Smooth muscle cell (in vitro differentiated cells): Measurements from ENCODE around the gene ITPKB. TPM values are rescaled to one million over a fixed set of nuclear protein-coding genes. Genes with fewer than 3 reads are reported as not detected.
"Not testable (repeated sequence)": the region's sequence is repeated elsewhere in the genome, so short reads cannot be mapped to it uniquely, and the experiment has no call there.

ENCODE experiments used
- DNase-seq: peaks from one replicate; lab custom pipeline; 2025; ENCODE audit not compliant: unreplicated experiment; lab: John Stamatoyannopoulos, UW
- H2AFZ ChIP-seq: fragments of 200-600 bp; sonication (generic); 2 replicates; pipeline ENCODE4 v1.6.0; 2016; ENCODE audit warnings: antibody characterized with exemption, low read depth, mild to moderate bottlenecking
- H3F3A ChIP-seq: fragments of 200-600 bp; sonication (generic); 2 replicates; pipeline ENCODE4 v1.6.0; 2017; ENCODE audit warnings: antibody characterized with exemption, low read depth
- H3K27ac ChIP-seq: fragments of 200-600 bp; sonication (generic); 2 replicates; pipeline ENCODE4 v1.5.1; 2016; ENCODE audit warnings: low read depth, mild to moderate bottlenecking
- H3K27me3 ChIP-seq: fragments of 200-600 bp; sonication (generic); 2 replicates; pipeline ENCODE4 v1.6.1; 2016; ENCODE audit warnings: low read depth, mild to moderate bottlenecking
- H3K36me3 ChIP-seq: fragments of 200-600 bp; sonication (generic); 2 replicates; pipeline ENCODE4 v1.5.1; 2016; ENCODE audit warnings: low read depth
- H3K4me1 ChIP-seq: fragments of 200-600 bp; sonication (generic); 2 replicates; pipeline ENCODE4 v1.5.1; 2016; ENCODE audit warnings: low read depth
- H3K4me2 ChIP-seq: fragments of 200-600 bp; sonication (generic); 2 replicates; pipeline ENCODE4 v1.6.0; 2016; ENCODE audit warnings: mild to moderate bottlenecking
- H3K4me3 ChIP-seq: fragments of 200-600 bp; sonication (generic); 2 replicates; pipeline ENCODE4 v1.5.1; 2016; ENCODE audit warnings: mild to moderate bottlenecking
- H3K79me2 ChIP-seq: fragments of 200-600 bp; sonication (generic); 2 replicates; pipeline ENCODE4 v1.6.0; 2016; ENCODE audit warnings: low read depth, mild to moderate bottlenecking
- H3K9ac ChIP-seq: fragments of 200-600 bp; sonication (generic); 2 replicates; pipeline ENCODE4 v1.6.0; 2016; ENCODE audit warnings: low read depth
- H3K9me3 ChIP-seq: fragments of 200-600 bp; sonication (generic); replicated peaks from 2 replicates; pipeline ENCODE4 v1.5.1; 2016; ENCODE audit warnings: low read depth
- H4K20me1 ChIP-seq: fragments of 200-600 bp; sonication (generic); 2 replicates; pipeline ENCODE4 v1.6.0; 2016; ENCODE audit warnings: low read depth
- CTCF ChIP-seq: fragments of 200-600 bp; sonication (generic); IDR thresholded peaks from 2 replicates; pipeline ENCODE4 v1.5.1; 2017; ENCODE audit warnings: borderline replicate concordance, mild to moderate bottlenecking, antibody characterized with exemption; ENCODE audit not compliant: insufficient read depth, poor library complexity, severe bottlenecking
- WGBS: methylation state at CpG from one replicate; pipeline ENCODE4 v1.1.7; 2016; ENCODE audit warnings: low lambda C conversion rate; 5-methylcytosine and 5-hydroxymethylcytosine counted together
- polyA plus RNA-seq: library from polyadenylated mRNA; unstranded; fragments of >200 nt; fragmentation: Nextera tagmentation; extraction: Ambion mirVana; gene quantifications from 2 replicates; pipeline ENCODE4 v1.2.1, GENCODE V29; 2016
- total RNA-seq: library from RNA; depleted of rRNA; stranded (reverse); fragments of >200 nt; gene quantifications from 2 replicates; pipeline ENCODE4 v1.2.3, GENCODE V29; 2014

Gene ITPKB
- total and polyA plus RNA-seq, 2 experiments from 2014 or later: 8.9 to 11.4 TPM

- Histone ChIP-seq H3F3A (no peaks in the 10 kb centered on the region), H3K9ac (no peak overlapping the region), H3K9me3 (no peaks in the 10 kb centered on the region), H3K36me3 (no peaks in the 10 kb centered on the region), H4K20me1 (peaks cover 51% of the 10 kb centered on the region), H3K27me3 (no peaks in the 10 kb centered on the region), H3K4me1 (peaks cover 40% of the 10 kb centered on the region), H3K4me2 (peak overlapping the region; percentile 53), H2AFZ (no peak overlapping the region), H3K4me3 (no peak overlapping the region), H3K79me2 (peaks cover 63% of the 10 kb centered on the region), H3K27ac (peak overlapping the region; percentile 19)
- DNase-seq: no peak
- TF ChIP-seq CTCF: no peak
- WGBS: 84% methylated on average over 14 of the region's 14 CpGs
Measured at GRCh38 chr1:226722901-226723656, 16.0 kb downstream of the ITPKB start.

GRCh38 chr1:226722240-226722900, 16.7 kb downstream of the ITPKB start:
- Histone ChIP-seq H3K4me3 (no peak overlapping the region), H4K20me1 (peaks cover 51% of the 10 kb centered on the region), H3K27ac (no peak overlapping the region), H3K27me3 (no peaks in the 10 kb centered on the region), H3K9me3 (no peaks in the 10 kb centered on the region), H3K36me3 (no peaks in the 10 kb centered on the region), H3K9ac (no peak overlapping the region), H3K4me1 (peaks cover 36% of the 10 kb centered on the region), H3K4me2 (no peak overlapping the region), H2AFZ (no peak overlapping the region), H3F3A (no peaks in the 10 kb centered on the region), H3K79me2 (peaks cover 56% of the 10 kb centered on the region)
- DNase-seq: no peak
- WGBS: 94% methylated on average over 11 of the region's 11 CpGs
- no peak for TF ChIP-seq CTCF

GRCh38 chr1:226720574-226720973, 18.5 kb downstream of the ITPKB start:
- Histone ChIP-seq H4K20me1 (peaks cover 36% of the 10 kb centered on the region), H3K4me1 (peaks cover 29% of the 10 kb centered on the region), H3K79me2 (peaks cover 50% of the 10 kb centered on the region)
- H3K36me3 ChIP-seq, H3K9ac ChIP-seq, H3K4me3 ChIP-seq, H2AFZ ChIP-seq, DNase-seq, H3F3A ChIP-seq, H3K9me3 ChIP-seq, H3K4me2 ChIP-seq, H3K27ac ChIP-seq, H3K27me3 ChIP-seq: not testable (repeated sequence)
- WGBS: over 99% methylated on average over 13 of the region's 13 CpGs

- H4K20me1 ChIP-seq: peaks cover 28% of the 10 kb centered on the region
- H3K4me2 ChIP-seq: no peak overlapping the region
- H3F3A ChIP-seq: no peaks in the 10 kb centered on the region
- no peak for TF ChIP-seq CTCF
- H3K36me3 ChIP-seq: no peaks in the 10 kb centered on the region
- 81% methylated on average over 11 of the region's 11 CpGs for WGBS
- no peak overlapping the region for H3K9ac ChIP-seq
- H3K9me3 ChIP-seq: no peaks in the 10 kb centered on the region
- no peak overlapping the region for H3K4me3 ChIP-seq
- H3K4me1 ChIP-seq: peaks cover 25% of the 10 kb centered on the region
- H3K27me3 ChIP-seq: no peaks in the 10 kb centered on the region
- no peak overlapping the region for H3K27ac ChIP-seq
- H3K79me2 ChIP-seq: peaks cover 50% of the 10 kb centered on the region
- H2AFZ ChIP-seq: no peak overlapping the region
- no peak for DNase-seq
Measured at GRCh38 chr1:226719596-226720387, 19.3 kb downstream of the ITPKB start.
